K562 (cell line): ENCODE data around the gene FADS6. TPM values are rescaled to one million over a fixed set of nuclear protein-coding genes. Genes with fewer than 3 reads are reported as not detected.

Experiments
- ATAC-seq: fragments of 200-7000 bp; cut with Tn5 transposase; 3 replicates; pipeline ENCODE4 v1.9.1; 2020; ENCODE audit warnings: moderate library complexity
- BruUV-seq: library from RNA; stranded (reverse); fragments of 400-500 nt; replicated peaks from 2 replicates; lab custom pipeline; 2021; lab: Mats Ljungman, UMichigan
- CTCF ChIA-PET: fragments of 300-600 bp; formaldehyde crosslinking; extraction: SDS; loops from one replicate; lab custom pipeline; 2021; ENCODE audit warnings: low intra/inter-chr PET ratio; lab: Yijun Ruan, JAX
- POLR2A ChIA-PET: fragments of 300-600, 350-650 bp; sonication (Branson Sonifier 250); formaldehyde crosslinking; extraction: SDS; loops from one replicate; lab custom pipeline; 2021; ENCODE audit warnings: antibody characterized with exemption, inconsistent platforms; lab: Yijun Ruan, JAX
- DNase-seq, 4 experiments: peaks; one replicate each; pipeline versions ENCODE4 v3.0.0 to v3.0.0-alpha.2; 2011 to 2018; ENCODE audit warnings: low spot score in 3 of 4, mixed read lengths in 3 of 4; ENCODE audit errors: extremely low read depth in 1 of 4
- FAIRE-seq: peaks from 2 replicates; lab custom pipeline; 2011; peaks lifted over from hg19 to GRCh38; lab: Jason Lieb, UNC
- H2AFZ ChIP-seq: 2 replicates; pipeline ENCODE4 v1.6.0; 2011; ENCODE audit warnings: low read depth, low read length, control low read depth, inconsistent platforms
- H3K27ac ChIP-seq: fragments of 200-600 bp; 3 replicates; pipeline ENCODE4 v1.8.0; 2011; ENCODE audit warnings: low read depth, mild to moderate bottlenecking, control low read depth, inconsistent platforms, low read length, moderate library complexity, mixed read lengths; ENCODE audit errors: extremely low read depth
- H3K27me3 ChIP-seq, 2 experiments: fragments of 300-600 bp in 1 of 2; 2 replicates in 1 of 2; 3 replicates in 1 of 2; pipeline versions ENCODE4 v1.6.0 to v1.8.0; 2011; ENCODE audit warnings: inconsistent platforms in 2 of 2, low read length in 2 of 2, mild to moderate bottlenecking in 1 of 2, mixed read lengths in 1 of 2, moderate library complexity in 1 of 2; ENCODE audit not compliant: control insufficient read depth in 2 of 2, insufficient read depth in 2 of 2
- H3K36me3 ChIP-seq: fragments of 300-600 bp; 3 replicates; pipeline ENCODE4 v1.8.0; 2011; ENCODE audit warnings: mild to moderate bottlenecking, low read length, inconsistent platforms; ENCODE audit not compliant: control insufficient read depth, insufficient read depth
- H3K4me1 ChIP-seq, 2 experiments: fragments of 200-600 bp in 1 of 2; replicated peaks in 1 of 2; 2 replicates in 1 of 2; 3 replicates in 1 of 2; pipeline versions ENCODE4 v1.5.1 to v1.8.0; 2011; ENCODE audit warnings: inconsistent platforms in 2 of 2, low read length in 2 of 2, mild to moderate bottlenecking in 1 of 2, mixed read lengths in 1 of 2, moderate library complexity in 1 of 2; ENCODE audit not compliant: control insufficient read depth in 2 of 2, insufficient read depth in 2 of 2
- H3K4me2 ChIP-seq: 2 replicates; pipeline ENCODE4 v1.6.1; 2011; ENCODE audit warnings: low read length, control low read depth, inconsistent platforms, mixed read lengths; ENCODE audit not compliant: insufficient read depth
- H3K4me3 ChIP-seq: fragments of 200-600 bp; sonication (generic), shearing (Covaris generic); 2 replicates; pipeline ENCODE4 v1.5.1; 2016; ENCODE audit warnings: control low read depth, inconsistent platforms
- H3K79me2 ChIP-seq: fragments of 200-600 bp; 3 replicates; pipeline ENCODE4 v1.8.0; 2011; ENCODE audit warnings: low read length, inconsistent platforms; ENCODE audit not compliant: control insufficient read depth, insufficient read depth
- H3K9ac ChIP-seq, 2 experiments: 2 replicates each; pipeline versions ENCODE4 v1.6.0 to v1.6.1; 2011; ENCODE audit warnings: low read depth in 2 of 2, low read length in 2 of 2, control low read depth in 1 of 2, inconsistent platforms in 1 of 2, mild to moderate bottlenecking in 1 of 2, mixed read lengths in 1 of 2; ENCODE audit not compliant: insufficient read depth in 1 of 2
- H3K9me1 ChIP-seq: one replicate; pipeline ENCODE4 v1.6.0; 2011; ENCODE audit warnings: inconsistent platforms, mild to moderate bottlenecking, low read length, moderate library complexity; ENCODE audit not compliant: control insufficient read depth, insufficient read depth
- H3K9me3 ChIP-seq: replicated peaks from 2 replicates; pipeline ENCODE4 v1.5.1; 2011; ENCODE audit warnings: low read depth, low read length, inconsistent platforms; ENCODE audit not compliant: control insufficient read depth, insufficient read depth
- H4K20me1 ChIP-seq: replicated peaks from 2 replicates; pipeline ENCODE4 v1.6.1; 2011; ENCODE audit warnings: low read length, inconsistent platforms, mixed read lengths; ENCODE audit not compliant: control insufficient read depth, insufficient read depth
- BCL6 ChIP-seq: fragments of 250-450 bp; sonication (Bioruptor Pico); IDR thresholded peaks from 2 replicates; pipeline ENCODE4 v1.4.0; 2020
- BHLHE40 ChIP-seq: IDR thresholded peaks from 2 replicates; pipeline ENCODE4 v1.6.1; 2011; ENCODE audit warnings: low read length, improper control_type of control experiment
- BRD4 ChIP-seq: fragments of 200-600 bp; sonication (generic); IDR thresholded peaks from 2 replicates; pipeline ENCODE4 v1.6.1; 2017; ENCODE audit warnings: inconsistent platforms
- CHCHD3 ChIP-seq: fragments of 250-450 bp; sonication (Bioruptor Pico); IDR thresholded peaks from 2 replicates; pipeline ENCODE4 v2.1.2; 2022; ENCODE audit warnings: mild to moderate bottlenecking
- GATA2 ChIP-seq: sonication (generic); formaldehyde crosslinking; IDR thresholded peaks from 2 replicates; pipeline ENCODE4 v1.4.0; 2020; ENCODE audit warnings: mild to moderate bottlenecking, missing genetic modification reagents
- L3MBTL2 ChIP-seq: fragments of 450-650 bp; IDR thresholded peaks from 2 replicates; pipeline ENCODE4 v1.6.1; 2016; ENCODE audit warnings: mild to moderate bottlenecking, moderate library complexity
- NFIX ChIP-seq: fragments of 250-450 bp; sonication (Bioruptor Pico); IDR thresholded peaks from 2 replicates; pipeline ENCODE4 v1.4.0; 2020; ENCODE audit warnings: low read depth, mild to moderate bottlenecking, moderate library complexity
- RBBP5 ChIP-seq: fragments of 200-600 bp; sonication (generic); IDR thresholded peaks from 2 replicates; pipeline ENCODE4 v1.6.1; 2012; ENCODE audit warnings: borderline replicate concordance, mild to moderate bottlenecking, low read length, control low read depth, inconsistent platforms; ENCODE audit not compliant: insufficient read depth, poor library complexity, severe bottlenecking
- SPI1 ChIP-seq: IDR thresholded peaks from 2 replicates; pipeline ENCODE4 v1.6.1; 2011; ENCODE audit warnings: low read depth, low read length, control low read depth, borderline replicate concordance
- STAT6 ChIP-seq: sonication (generic); formaldehyde crosslinking; IDR thresholded peaks from 2 replicates; pipeline ENCODE4 v1.8.1; 2023; ENCODE audit warnings: mild to moderate bottlenecking, missing genetic modification reagents
- ZNF436 ChIP-seq: fragments of 250-450, 450-650 bp; sonication (Bioruptor Pico); formaldehyde crosslinking; IDR thresholded peaks from 2 replicates; pipeline ENCODE4 v1.7.0; 2020; ENCODE audit warnings: mild to moderate bottlenecking
- ZNF561 ChIP-seq: fragments of 450-650 bp; formaldehyde crosslinking; conservative IDR thresholded peaks from 2 replicates; pipeline ENCODE4 v1.4.0; 2020; ENCODE audit warnings: mild to moderate bottlenecking, moderate library complexity
- ZNF77 ChIP-seq: fragments of 250-450 bp; sonication (Bioruptor Pico); IDR thresholded peaks from 2 replicates; pipeline ENCODE4 v1.5.0; 2020
- WGBS: fragments of 100-300 bp; shearing (Covaris generic); methylation state at CpG from one replicate; pipeline ENCODE4 v1.1.6; 2016; ENCODE audit warnings: low coverage, mixed read lengths; ENCODE audit not compliant: insufficient coverage; ENCODE audit errors: missing lambda C conversion rate; 5-methylcytosine and 5-hydroxymethylcytosine counted together
- in situ Hi-C: fragments of 300-500 bp; cut with MboI; formaldehyde crosslinking; loops from 4 replicates; pipeline ENCODE4 v1.15.0; 2018; ENCODE audit warnings: inconsistent platforms, mixed read lengths
- intact Hi-C: fragments of 100-400 bp; cut with micrococcal nuclease; formaldehyde crosslinking; loops from 2 replicates; pipeline ENCODE4 v1.14.2; 2022
- polyA plus RNA-seq, 8 experiments: library from polyadenylated mRNA; depleted of rRNA in 4 of 8; stranded (reverse) in 5 of 8; unstranded in 3 of 8; fragments of >200 nt; fragmentation: Nextera tagmentation in 2 of 8; fragmentation: Illumina TruSeq in 1 of 8; extraction: Ambion mirVana in 2 of 8; extraction: Trizol in 1 of 8; gene quantifications; 2 replicates each; pipeline versions ENCODE4 v1.2.1 to v1.2.3, GENCODE V29; 2011 to 2014; ENCODE audit warnings: inconsistent platforms in 1 of 8, missing spikeins in 1 of 8
- total RNA-seq, 7 experiments: library from RNA; depleted of rRNA in 6 of 7; stranded (reverse); fragments of >200 nt in 6 of 7; fragmentation: Illumina TruSeq in 2 of 7; extraction: Trizol in 2 of 7; gene quantifications; 2 replicates each; pipeline versions ENCODE4 v1.2.1 to v1.2.3, GENCODE V29; 2011 to 2021; ENCODE audit warnings: low replicate concordance in 1 of 7
- TF ChIP-seq, protein P1 (sequence below): fragments of 450-650 bp; IDR thresholded peaks from 2 replicates; pipeline ENCODE4 v1.6.1; 2014; ENCODE audit warnings: low read depth, mild to moderate bottlenecking, moderate library complexity, borderline replicate concordance
- TF ChIP-seq, protein P2 (sequence below): sonication (generic); formaldehyde crosslinking; IDR thresholded peaks from 2 replicates; pipeline ENCODE4 v1.9.0; 2022; ENCODE audit warnings: mild to moderate bottlenecking, missing genetic modification reagents

FADS6 gene
- total and polyA plus RNA-seq, 9 of the 15 experiments (the other 6 are each of a cell fraction or from before 2014, with no cell fraction given) = 0.18 to 0.22 TPM; not detected in 7

DNA sequence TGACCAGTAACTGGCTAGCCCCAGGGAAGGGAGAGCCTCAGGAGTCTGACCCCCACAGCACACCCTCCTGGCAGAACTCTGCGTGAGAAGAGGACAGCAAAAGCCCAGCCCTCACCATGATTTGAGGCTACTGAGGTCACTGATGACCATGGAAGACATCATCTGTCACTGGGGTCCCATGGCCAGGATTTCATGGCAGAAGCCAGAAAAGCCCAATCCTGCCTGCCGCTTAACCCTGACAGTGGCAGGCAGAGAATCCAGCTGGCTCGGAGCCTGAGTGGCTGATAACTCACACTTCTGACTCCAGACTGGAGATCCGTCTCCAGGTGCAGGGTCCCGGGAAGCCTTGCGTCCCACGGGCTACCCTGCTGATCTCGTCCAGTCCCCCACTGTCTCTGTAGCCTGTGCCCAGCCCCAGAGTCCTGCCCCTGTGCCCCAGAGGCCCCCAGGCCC lies 51.3 kb downstream of the FADS6 start (continued):
- TF ChIP-seq STAT6 (CRISPR knock-in tag) = no peak
- no peak for TF ChIP-seq ZNF436 (CRISPR knock-in tag)

DNA sequence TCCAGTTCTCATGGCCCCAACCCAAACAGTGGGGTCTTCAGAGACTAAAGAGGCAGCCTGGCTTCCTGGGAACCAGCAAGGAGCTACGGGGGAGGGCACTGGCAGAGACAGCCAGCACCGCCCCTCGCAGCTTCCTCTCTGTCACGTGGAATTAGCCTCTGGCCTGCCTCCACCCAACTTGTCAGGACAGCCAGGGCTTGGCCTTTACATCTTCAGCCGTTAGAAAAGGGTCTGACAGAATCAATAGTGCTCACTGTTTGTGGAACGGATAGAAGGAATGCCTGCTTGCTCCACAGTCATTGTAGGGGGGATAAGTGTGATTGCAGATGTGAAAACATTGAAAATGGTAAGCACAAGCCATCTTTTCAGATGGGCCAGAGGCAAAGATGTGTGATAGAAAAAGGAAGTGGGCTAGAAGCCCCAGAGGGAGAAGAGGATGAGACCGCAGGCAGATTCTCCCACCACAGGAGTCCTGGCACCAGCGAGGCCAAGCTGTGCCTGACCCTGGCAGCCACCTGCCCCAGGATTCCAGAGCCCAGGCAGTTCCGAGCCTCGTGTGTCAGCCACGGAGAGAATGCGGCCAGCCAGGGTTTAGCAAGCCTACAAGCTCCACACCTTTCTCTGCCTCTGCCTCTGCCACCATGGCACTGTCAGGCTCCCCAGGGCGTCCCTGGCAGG lies 52.3 kb downstream of the FADS6 start:
- peak; percentile 37 to 67 (median 56) for DNase-seq
- H3K4me3 ChIP-seq = no peak overlapping the region
- peak; percentile 66 for ATAC-seq
- no peaks in the 10 kb centered on the region for H3K9me1 ChIP-seq
- no peak overlapping the region for H2AFZ ChIP-seq
- peak overlapping the region in 1 of 2 experiments; percentile 65; a peak in 2 of 4 replicates for H3K9ac ChIP-seq
- H3K79me2 ChIP-seq = no peaks in the 10 kb centered on the region
- H3K9me3 ChIP-seq = no peaks in the 10 kb centered on the region
- intact Hi-C loops = no loop called here
- no peaks in the 10 kb centered on the region for H3K27me3 ChIP-seq
- H4K20me1 ChIP-seq = peaks cover 17% of the 10 kb centered on the region; the same call in 1 of the 2 replicates
- H3K27ac ChIP-seq = no peak overlapping the region
- TF ChIP-seq, protein P1, sequence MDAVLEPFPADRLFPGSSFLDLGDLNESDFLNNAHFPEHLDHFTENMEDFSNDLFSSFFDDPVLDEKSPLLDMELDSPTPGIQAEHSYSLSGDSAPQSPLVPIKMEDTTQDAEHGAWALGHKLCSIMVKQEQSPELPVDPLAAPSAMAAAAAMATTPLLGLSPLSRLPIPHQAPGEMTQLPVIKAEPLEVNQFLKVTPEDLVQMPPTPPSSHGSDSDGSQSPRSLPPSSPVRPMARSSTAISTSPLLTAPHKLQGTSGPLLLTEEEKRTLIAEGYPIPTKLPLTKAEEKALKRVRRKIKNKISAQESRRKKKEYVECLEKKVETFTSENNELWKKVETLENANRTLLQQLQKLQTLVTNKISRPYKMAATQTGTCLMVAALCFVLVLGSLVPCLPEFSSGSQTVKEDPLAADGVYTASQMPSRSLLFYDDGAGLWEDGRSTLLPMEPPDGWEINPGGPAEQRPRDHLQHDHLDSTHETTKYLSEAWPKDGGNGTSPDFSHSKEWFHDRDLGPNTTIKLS = no peak
- TF ChIP-seq GATA2 (CRISPR knock-in tag) (no peak), ZNF561 (CRISPR knock-in tag) (no peak), BHLHE40 (0 out of 2 replicates have a peak, but pooled peaks have one; percentile 33), BCL6 (no peak), NFIX (CRISPR knock-in tag) (no peak), ZNF77 (CRISPR knock-in tag) (no peak), BRD4 (no peak), CHCHD3 (no peak), L3MBTL2 (peak; percentile 49), SPI1 (peak; percentile 49; the same call in 1 of the 2 replicates), RBBP5 (peak; percentile 28)
- TF ChIP-seq, protein P2, sequence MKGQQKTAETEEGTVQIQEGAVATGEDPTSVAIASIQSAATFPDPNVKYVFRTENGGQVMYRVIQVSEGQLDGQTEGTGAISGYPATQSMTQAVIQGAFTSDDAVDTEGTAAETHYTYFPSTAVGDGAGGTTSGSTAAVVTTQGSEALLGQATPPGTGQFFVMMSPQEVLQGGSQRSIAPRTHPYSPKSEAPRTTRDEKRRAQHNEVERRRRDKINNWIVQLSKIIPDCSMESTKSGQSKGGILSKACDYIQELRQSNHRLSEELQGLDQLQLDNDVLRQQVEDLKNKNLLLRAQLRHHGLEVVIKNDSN (CRISPR knock-in tag) = peak; percentile 53
- TF ChIP-seq, all 486 proteins: peak for 5
- no TSS peak for BruUV-seq
- 25% methylated on average over 10 of the region's 13 CpGs for WGBS
- Histone ChIP-seq H3K4me2 (no peak overlapping the region; the same call in 1 of the 2 replicates), H3K4me1 (peaks cover 11 to 27% of the 10 kb centered on the region in 2 experiments; a peak in 4 of 5 replicates), H3K36me3 (no peaks in the 10 kb centered on the region)
- ChIA-PET CTCF (no interaction called here), POLR2A (interaction anchor here (0.6 to 1.7 kb wide), 6 partner anchors 9 to 536 kb away, joined by 3 to 7 read pairs (median 3); partner anchors contain the start of gene FDXR)
- in situ Hi-C loops = no loop called here
- FAIRE-seq = peak; percentile 37
